ENCODE results near the gene DGKQ.

DNA sequence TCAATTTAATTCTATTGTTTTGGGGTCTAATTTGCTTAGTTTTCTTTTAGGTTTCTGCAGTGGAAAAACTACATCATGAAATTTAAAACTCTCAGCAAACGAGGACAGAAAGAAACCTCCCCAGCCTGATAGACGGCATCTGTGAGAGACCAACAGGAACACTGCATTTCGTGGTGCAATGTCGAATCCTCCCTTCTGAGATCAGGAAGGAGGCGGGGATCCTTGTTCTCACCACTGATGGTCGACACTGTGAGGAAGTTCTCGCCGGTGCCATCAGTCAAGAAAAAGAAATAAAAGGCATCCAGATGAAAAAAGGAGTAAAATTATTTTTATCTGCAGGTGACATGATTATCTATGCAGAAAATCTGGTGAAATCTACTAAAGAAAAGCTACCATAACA lies 57.8 kb downstream of the DGKQ start:
- TF ChIP-seq CHD2 (IDR thresholded peaks at IDR 0.05; ENCODE audit: low read length, partially characterized antibody) (no peak), RAD21 (conservative IDR thresholded peaks at IDR 0.05 in 1 of 2, IDR thresholded peaks at IDR 0.05 in 1 of 2) (no peak), POLR2A (IDR thresholded peaks at IDR 0.05; ENCODE audit: low read length) (no peak), EP300 (IDR thresholded peaks at IDR 0.05) (no peak), EHMT2 (IDR thresholded peaks at IDR 0.05; ENCODE audit: low read depth) (no peak)
- TF ChIP-seq, protein P1, sequence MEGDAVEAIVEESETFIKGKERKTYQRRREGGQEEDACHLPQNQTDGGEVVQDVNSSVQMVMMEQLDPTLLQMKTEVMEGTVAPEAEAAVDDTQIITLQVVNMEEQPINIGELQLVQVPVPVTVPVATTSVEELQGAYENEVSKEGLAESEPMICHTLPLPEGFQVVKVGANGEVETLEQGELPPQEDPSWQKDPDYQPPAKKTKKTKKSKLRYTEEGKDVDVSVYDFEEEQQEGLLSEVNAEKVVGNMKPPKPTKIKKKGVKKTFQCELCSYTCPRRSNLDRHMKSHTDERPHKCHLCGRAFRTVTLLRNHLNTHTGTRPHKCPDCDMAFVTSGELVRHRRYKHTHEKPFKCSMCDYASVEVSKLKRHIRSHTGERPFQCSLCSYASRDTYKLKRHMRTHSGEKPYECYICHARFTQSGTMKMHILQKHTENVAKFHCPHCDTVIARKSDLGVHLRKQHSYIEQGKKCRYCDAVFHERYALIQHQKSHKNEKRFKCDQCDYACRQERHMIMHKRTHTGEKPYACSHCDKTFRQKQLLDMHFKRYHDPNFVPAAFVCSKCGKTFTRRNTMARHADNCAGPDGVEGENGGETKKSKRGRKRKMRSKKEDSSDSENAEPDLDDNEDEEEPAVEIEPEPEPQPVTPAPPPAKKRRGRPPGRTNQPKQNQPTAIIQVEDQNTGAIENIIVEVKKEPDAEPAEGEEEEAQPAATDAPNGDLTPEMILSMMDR (IDR thresholded peaks at IDR 0.05) = no peak

Data from A549 (cell line).